Coronary artery (tissue), 2 donors: ENCODE measurements around the gene ATP5PD.

Source experiments
- DNase-seq: peaks from one replicate; pipeline ENCODE4 v3.0.0-alpha.2; 2017; ENCODE audit warnings: low spot score
- H3K27ac ChIP-seq, 2 donors: fragments of 200-600 bp; sonication (generic); one replicate each; pipeline ENCODE4 v1.5.1; 2016 to 2019
- H3K4me3 ChIP-seq: fragments of 200-600 bp; sonication (generic); 2 replicates; pipeline ENCODE4 v1.5.1; 2016; ENCODE audit warnings: mild to moderate bottlenecking, moderate library complexity
- CTCF ChIP-seq: fragments of 200-600 bp; sonication (generic); IDR thresholded peaks from one replicate; pipeline ENCODE4 v1.5.1; 2019; ENCODE audit warnings: antibody characterized with exemption

Gene ATP5PD

GRCh38 chr17:75060434-75061054, 13.8 kb upstream of the ATP5PD start:
- H3K27ac ChIP-seq = peak overlapping the region in 1 of 2 donors; percentile 74
- TF ChIP-seq CTCF = no peak
- DNase-seq = no peak
- H3K4me3 ChIP-seq = no peak overlapping the region

- H3K27ac ChIP-seq = peak overlapping the region in 1 of 2 donors; percentile 74
- no peak for TF ChIP-seq CTCF
- no peak overlapping the region for H3K4me3 ChIP-seq
- no peak for DNase-seq
These were observed 12.9 kb upstream of the ATP5PD start for GRCh38 chr17:75059369-75060345.

- TF ChIP-seq CTCF = no peak
- H3K27ac ChIP-seq = no peak overlapping the region
- H3K4me3 ChIP-seq = no peak overlapping the region
- no peak for DNase-seq
These were observed 5.2 kb upstream of the ATP5PD start for GRCh38 chr17:75051941-75052340.

- no peak for TF ChIP-seq CTCF
- Histone ChIP-seq H3K4me3 (no peak overlapping the region), H3K27ac (no peak overlapping the region)
- DNase-seq = no peak
These were observed 2.9 kb upstream of the ATP5PD start for GRCh38 chr17:75049706-75050105.

- no peak for TF ChIP-seq CTCF
- DNase-seq = no peak
- peak overlapping the region; percentile 93 for H3K4me3 ChIP-seq
- H3K27ac ChIP-seq = peak overlapping the region in 1 of 2 donors; percentile 98
These were observed 2.3 kb upstream of the ATP5PD start for GRCh38 chr17:75049057-75049456.

- DNase-seq = no peak
- TF ChIP-seq CTCF = no peak
- peak overlapping the region; percentile 93 for H3K4me3 ChIP-seq
- H3K27ac ChIP-seq = peak overlapping the region; percentile 98 to 99
These were observed 1.6 kb upstream of the ATP5PD start for GRCh38 chr17:75048249-75048878.
